NCI-H1417 treated with DMSO at 0.1 percent for 48 hours (cell line): Measurements from ENCODE around the gene MATN1.
"Not testable (repeated sequence)": the region's sequence is repeated elsewhere in the genome, so short reads cannot be mapped to it uniquely, and the experiment has no call there.

ENCODE experiments used
- DNase-seq: peaks from one replicate; lab custom pipeline; 2025; lab: John Stamatoyannopoulos, UW

Gene MATN1, protein sequence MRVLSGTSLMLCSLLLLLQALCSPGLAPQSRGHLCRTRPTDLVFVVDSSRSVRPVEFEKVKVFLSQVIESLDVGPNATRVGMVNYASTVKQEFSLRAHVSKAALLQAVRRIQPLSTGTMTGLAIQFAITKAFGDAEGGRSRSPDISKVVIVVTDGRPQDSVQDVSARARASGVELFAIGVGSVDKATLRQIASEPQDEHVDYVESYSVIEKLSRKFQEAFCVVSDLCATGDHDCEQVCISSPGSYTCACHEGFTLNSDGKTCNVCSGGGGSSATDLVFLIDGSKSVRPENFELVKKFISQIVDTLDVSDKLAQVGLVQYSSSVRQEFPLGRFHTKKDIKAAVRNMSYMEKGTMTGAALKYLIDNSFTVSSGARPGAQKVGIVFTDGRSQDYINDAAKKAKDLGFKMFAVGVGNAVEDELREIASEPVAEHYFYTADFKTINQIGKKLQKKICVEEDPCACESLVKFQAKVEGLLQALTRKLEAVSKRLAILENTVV

DNA sequence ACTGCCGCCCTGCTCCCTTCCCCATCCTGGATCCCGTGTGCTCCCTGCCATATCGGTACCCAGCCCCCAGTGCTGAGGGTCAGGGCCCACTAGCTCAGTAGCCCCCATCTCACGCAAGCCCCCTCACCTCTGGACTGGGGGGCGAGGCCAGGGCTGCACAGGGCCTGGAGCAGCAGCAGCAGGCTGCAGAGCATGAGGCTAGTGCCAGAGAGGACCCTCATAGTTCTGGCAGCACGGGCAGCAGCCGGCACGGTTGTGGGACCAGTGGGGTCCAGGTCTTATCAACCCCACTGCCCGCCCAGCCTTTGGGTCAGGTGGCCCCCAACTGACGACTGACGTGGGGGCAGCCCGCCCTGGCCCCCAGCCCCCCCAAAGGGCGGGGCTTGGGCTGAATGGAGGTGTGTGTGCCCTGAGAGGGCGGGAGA, at the start of gene MATN1:
TSS of gene MATN1 (minus strand) at position 255 of the 425 bp plus-strand sequence. CDS start at position 221, 34 bp downstream.
- no peak for DNase-seq

DNA sequence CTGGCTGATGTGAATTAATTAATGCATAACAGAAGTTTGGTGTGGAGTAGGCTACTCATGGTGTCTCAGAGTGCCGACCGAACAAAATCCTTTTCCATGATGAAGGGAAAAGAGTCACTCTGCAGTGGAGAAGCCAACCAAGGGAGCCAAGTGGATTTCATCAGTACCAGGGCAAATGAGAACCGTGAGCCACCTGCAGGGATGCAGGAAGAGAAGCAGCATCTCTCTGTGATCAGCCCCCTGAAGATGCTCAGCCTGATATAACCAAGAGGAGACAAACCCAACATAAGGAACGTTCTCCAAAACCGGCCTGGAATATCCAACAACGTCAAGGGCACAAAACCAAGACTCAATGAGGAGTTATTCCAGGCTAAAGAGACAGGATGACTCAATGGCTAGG, 47.6 kb upstream of the MATN1 start:
- DNase-seq, result no peak

DNA sequence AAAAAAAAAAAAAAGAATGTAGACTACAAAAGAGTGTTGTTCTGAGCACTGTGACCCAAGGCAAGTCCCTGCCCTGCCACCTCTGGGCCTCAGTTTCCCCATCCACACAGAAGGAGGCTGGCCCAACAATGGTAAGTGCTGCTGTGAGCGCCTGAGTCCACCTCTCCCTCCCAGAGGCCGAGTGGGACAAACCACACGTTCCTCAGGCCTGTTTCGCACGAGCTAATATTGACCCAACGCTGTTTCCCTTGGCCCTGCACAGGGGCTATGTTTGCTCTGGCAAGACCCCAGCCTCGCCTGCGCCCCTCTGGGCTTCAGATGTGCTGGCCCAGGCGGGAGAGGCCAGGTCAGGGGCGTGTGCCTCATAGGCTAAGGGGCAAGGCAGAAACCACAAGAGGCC, 46.8 kb upstream of the MATN1 start:
- DNase-seq, result no peak

DNA sequence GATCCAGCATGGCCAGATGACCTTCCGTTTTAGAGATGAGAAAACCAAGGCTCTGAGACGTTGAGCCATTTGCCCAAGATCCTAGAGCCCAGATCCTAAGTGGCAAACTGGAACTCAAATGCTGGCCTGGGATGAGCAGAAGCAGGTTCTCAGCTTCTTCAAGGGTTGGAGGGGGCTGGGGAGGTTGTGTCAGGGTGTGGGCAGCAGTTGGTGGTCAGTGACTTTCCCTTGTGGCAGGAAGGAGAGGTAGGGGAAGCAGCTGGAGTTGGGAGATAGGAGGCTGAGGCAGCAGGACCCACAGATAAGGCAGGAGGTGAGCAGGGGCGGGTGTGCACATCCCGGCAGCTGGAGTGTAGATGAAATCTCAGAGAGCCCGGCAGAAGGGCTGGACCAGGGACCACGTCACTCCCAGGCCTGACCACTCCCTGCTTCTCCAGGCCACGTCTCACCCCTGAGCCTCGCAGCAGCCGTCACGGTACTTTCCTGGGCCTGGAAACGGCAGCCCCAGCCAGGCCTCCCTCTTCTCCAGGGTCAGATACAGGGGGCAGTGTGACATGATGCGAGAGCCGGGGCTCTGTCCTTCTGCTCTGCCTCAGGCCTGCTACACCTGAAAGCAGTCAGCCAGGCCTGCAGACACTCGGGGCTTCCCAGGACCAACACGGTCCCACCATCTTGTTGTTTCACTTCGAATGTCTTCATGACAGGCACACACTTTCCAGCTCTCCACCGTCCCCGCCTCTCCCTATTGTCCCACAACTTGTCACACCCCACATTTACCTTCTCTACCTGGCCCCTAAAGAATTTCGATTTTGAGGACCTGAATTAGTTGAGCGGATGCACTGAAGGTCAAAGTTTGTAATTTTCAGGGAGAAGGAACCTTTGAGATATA, 45.7 kb upstream of the MATN1 start:
- DNase-seq, result no peak

DNA sequence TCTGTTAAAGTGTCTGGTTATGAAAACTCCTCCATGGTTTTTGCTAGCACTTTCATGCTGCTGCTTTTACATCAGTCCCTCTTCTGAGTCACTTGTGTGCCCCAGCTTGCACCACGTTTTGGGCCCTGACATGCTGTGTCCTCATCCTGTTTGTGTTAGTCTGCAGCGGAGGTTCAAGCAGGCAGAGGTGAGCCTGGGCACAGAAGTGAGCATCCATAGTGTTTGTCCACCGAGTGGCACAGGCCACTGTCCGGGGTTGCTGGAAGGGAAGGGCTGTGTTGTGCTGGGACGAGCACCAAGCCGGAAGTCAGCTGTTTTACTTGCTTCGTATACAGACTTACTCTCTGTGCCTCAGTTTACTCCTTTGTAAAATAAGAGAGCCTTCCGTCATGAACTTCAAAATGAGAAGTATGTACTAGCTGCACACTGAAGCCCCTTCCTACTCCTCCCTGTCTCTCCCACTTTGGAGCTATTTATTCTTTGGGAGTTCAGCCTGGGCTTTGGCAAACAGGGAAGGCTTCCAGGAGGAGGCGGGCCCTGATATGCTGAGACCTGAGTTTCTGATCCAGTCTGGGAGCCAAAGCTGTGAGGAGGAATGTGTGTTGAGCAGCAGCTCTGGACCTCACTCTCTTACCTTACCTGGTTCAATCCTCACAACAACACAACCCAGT, 44.9 kb upstream of the MATN1 start:
- no peak for DNase-seq

DNA sequence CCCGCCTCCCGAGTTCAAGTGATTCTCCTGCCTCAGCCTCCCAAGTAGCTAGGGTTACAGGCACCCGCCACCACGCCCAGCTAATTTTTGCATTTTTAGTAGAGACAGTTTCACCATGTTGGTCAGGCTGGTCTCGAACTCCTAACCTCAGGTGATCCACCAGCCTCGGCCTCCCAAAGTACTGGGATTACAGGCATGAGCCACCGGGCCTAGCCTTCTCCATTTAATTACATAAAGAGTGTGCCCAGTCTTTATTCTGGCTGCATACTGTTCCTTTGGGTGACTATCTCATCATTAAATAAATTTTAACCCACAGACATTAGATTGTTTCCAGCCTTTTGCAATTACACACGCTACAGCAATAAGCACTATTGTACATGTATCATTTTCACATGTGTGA, 43.6 kb upstream of the MATN1 start:
- DNase-seq, result not testable (repeated sequence)

DNA sequence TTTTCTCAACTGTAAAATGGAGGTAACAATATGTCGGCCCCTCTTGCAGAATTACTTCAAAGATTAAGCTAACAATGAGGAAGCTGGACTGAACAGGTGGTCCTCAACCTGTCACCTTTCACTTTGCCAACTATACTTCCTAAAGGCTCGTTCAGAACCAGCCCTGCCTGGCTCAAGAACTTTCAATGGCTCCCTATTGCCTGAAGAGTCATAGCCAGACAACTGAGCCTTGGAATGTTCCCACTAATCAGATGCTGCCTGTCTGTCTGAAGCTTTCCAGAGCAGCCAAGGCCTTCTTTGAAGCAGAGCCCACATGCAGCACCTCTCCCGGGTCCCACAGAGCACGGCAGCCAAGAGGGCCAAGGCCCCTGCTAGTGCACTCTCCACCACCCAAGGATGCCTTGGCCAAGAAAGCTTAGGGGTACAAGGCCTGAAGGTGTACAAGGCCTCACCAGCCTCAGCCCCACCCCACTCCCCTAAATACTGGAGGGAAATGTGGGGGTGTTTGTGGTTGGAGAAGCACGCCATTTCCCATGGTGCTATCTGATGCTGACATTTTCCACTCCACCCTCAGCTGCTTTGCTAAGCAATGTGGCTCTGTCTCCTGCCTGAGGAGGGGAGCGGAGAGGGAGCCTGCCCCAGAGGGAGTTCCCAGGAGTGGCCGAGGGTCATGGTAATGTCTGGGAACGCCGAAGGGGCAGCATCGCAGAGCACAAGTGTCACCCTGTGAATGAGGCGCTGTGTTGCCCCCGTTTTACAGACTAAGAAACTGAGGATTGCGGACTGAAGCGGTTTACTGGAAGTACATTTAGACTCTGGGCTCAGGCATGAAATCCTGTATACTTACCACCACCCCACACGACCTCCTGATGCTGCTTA, 42.4 kb upstream of the MATN1 start:
- DNase-seq, result no peak

DNA sequence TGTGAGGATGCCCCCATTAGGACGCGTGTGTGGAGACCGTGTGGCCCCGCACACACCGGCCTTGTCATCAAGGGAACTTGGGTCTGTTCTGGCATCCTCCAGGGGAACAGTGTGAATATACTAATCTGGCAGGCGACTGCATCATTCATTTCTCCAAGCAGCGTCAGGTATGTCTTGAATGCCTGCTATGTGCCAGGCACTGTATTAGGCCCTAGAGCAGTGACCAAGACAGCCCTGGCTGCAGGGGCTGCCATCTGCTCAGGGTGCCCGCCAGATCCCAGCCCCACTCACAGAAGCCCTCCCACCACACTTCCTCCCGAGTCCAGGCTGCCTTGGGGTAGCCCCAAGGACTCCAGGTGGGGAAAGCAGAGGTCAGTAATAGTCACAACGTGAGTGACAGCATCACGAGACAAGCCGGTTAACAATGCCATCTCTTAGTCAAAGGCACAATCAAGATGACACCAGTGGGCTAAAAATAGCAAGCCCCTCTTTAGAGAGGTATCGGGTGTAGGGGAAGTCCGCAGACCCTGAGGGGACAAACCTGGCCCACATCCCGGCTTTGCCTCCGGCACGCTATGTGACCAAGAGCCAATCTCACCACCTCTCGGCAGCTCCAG, 41.7 kb upstream of the MATN1 start:
- DNase-seq, result no peak

DNA sequence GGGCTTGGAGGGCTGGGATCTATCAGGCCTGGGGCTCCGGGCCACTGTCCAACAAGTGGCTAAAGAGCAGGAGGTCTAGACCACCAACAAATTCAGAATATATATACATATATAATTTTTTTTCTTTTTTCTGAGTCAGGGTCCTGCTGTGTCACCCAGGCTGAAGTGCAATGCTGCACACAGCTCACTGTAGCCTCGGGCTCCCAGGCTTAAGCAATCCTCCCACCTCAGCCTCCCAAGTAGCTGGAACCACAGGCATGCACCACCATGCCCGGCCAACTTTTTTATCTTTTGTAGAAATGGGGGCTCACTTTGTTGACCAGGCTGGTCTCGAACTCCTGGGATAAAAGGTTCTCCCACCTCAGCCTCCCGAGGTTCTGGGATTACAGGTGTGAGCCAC, 41.0 kb upstream of the MATN1 start:
- no peak for DNase-seq

DNA sequence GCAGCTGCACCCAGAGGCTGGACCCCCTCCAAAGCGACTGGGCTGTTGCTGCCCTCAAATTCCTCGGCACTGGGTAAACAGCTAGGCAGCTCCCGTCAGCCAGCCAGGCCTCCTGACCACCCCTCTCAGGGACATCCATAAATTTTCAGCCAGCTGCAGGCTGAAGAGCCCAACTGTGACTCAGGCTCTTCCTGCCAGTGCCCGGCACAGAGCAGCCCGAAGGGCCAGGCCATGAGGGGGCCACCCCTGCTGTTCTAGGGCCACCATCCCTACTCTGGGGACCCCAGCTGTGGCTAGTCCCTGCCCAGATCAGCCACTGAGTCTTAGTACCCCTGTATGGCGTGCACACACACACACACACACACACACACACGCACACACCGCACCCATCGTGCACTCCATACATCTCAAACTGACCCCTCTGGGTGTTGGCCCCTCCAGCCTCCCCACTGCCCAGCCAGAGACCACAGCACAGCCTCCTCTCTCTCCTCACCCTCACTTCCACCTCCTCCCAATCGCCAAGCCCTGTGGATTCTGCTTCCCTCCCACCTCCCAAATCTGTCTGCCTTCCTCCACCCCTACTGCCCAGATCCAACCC, 40.4 kb upstream of the MATN1 start:
- DNase-seq, result no peak

DNA sequence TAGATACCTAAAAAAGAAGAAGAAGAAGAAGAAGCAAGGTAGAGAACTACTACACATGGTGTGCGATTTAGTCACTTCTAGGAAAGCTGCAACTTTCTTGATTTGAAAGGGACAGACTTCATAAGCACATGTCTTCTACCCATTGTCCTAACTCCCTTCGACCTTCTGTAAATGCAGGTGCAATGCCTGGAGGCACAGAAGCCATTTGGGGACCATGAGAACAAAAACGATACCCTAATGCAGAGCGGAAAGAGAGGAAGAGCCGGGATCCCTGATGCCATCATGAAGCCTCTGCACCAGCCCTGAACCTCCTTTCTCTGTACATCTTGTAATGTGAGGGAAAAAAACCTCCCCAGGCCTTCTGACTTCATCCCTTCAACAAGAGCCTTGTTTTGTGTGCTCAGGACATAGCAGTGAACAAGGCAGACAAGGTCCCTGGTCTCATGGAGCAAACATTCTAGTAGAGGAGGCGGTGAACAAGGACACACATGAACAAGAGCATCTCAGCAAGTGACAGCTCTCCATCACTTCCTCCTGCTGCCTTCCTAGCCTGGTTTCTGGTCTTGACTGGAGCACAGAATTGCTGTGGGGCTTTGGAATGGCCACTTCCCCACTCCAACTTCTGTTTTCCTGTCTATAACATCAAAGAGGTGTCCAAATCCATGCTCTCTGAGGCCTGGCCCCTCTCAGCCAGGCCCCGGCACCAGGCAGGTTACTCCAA, 39.7 kb upstream of the MATN1 start:
- DNase-seq, result no peak

DNA sequence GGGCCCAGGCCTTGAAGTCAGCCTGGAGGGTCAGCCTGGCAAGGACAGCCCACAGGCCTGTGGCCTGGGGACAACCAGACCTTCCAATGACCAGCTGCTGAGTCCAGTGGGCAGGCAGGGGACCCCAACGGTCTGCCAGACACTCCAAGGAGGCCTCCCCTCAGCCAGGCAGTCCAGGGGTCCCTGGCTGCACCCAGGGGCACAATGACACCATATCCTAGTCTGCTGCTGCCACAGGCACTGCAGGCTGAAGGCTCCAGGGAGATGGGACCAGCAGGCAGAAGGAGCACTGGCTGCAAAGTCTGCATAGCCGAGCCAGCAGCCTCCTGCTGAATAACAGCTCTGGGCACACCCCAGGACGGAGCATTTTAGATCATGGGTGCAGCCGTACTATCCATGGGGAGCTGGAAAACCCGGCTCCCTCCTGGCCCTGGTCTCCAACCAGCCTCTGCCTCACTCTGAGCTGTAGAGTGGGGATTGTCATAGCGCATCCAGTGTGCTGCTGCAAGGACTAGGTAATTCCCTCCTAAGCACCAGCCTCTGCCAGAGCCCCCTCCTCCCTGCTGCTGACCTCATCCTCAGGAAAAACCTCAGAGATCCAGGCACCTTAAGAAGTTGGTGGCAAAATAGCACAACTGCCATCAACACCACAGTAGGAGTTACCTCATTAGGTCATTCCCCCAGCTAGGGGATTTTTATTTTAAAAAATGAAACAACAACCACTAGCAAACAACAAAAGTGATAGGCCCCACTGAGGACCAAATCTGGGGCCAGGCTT, 39.0 kb upstream of the MATN1 start:
- no peak for DNase-seq

DNA sequence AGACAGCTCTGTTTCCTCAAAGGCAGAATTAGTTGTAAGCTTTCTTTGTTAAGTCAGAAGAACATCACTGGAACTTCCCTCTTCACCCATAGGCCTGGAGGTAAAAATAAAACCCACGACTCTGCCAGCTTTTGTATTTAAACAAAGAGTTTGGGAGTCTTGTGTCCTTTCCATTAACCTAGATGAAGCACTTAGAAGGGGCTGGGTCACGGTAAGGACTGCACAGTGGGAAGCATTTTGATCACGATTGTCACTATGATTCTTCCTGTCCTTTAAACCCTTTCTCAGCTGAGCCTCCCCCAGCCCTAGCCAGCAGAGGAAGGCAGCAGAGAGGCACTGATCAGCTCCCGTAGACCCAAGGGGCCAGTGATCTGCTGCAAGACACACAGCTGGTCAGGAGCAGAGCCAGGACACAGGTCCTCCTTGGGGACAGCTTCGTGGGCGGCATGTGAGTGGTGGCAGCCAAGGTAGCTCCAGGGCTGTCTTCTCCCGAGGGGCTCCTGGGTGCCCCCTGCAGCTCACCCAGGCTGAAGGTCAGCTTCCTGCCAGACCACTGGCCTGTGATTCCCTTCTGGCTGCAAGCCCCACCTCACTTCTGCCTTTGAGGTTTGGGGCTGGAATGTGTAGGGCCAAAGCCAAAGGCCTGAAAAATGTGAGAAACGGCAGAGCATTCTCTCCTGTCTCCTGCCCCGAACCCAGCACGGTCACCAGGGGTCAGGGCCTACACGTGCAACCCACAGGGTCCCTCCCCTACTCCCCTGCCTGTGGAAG, 38.2 kb upstream of the MATN1 start:
- DNase-seq, result no peak

DNA sequence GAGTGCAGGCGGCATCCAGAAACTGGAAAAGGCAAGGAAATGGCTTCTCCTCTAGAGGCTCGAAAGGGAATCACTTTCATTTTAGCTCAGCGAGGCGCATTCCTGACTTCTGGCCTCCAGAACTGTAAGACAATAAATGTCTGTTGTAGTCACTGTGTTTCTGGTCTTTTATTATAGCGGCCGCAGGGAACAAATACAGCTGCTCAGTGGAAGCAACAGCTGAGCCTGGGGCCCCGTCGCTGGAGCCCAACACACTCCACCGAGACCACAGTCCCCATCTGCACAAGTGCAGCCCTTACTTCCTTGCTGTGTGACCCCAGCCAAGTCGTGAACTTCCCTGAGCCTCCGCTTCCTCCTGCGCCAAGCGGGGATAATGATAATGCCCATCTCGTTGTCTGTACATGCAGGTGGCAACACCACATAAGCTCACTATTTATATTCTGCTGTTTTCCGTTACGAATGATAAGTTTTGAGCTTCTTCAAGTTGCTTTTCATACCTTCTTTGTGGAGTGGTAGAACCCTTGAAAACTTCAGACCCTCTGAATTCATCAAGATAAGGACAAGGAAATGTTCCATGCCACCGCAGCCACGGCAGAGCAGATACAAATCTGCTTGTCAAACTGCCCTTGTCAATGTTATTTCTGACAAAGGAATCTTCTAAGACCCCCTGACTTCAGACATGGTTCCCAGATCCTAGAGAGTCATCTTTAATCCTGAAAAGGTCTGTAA, 37.4 kb upstream of the MATN1 start:
- DNase-seq, result no peak

DNA sequence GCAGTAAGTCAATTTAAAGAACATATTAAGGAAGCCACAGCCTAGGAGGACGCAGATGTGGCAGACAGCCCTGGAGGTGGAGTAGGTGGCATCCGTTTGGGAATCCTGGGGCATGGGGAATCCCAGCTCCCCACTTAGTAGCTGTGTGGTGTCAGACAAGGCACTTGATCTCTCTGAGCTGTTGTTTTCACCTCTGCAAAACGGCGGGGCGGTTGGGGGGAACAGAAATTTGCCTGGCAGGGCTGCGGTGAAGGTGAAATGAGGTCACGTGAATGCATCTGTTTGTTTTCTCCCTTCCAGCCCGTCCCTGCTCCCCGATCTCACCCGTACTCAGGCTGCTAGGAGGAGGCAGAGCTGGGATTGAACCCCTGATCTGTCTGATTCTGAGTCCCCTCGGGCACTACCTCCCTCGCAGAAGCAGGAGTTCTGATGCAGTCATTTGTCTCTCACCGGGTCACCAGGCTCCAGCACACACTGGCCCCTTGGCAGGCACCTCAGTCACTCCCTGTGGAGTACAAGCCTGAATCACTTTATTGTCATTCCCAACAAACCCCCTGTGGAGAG, 36.4 kb upstream of the MATN1 start:
- DNase-seq, result no peak

DNA sequence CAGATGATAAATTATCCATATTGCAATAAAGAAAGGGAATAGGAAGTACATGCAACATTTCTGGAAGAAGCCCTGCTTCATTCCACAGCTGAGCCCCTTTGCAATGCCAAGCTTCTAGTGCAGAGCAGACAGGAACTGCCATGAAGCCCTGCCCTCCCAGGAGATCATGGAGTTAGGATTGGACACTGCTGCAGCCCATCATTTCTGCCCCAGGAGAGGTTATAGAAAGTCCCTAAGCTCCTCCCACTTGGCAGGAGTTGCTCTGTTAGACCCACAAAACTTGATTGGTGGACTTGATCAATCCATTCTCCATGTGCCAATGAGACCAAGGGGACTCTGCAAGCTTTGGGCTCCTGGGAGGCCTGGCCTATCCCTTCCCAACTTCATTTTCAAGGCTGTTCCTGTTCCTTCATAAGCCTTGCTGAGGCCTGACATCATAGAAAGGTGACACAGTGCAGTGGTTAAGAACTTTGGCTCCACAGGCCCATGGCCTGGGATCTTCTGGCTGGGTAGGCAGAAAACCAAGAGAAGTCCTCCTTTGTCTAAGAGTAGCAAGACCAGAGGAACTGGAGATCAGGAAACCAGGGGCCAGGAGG, 35.5 kb upstream of the MATN1 start:
- DNase-seq, result no peak
